Measurements from ENCODE around the gene TMSB10.

DNA sequence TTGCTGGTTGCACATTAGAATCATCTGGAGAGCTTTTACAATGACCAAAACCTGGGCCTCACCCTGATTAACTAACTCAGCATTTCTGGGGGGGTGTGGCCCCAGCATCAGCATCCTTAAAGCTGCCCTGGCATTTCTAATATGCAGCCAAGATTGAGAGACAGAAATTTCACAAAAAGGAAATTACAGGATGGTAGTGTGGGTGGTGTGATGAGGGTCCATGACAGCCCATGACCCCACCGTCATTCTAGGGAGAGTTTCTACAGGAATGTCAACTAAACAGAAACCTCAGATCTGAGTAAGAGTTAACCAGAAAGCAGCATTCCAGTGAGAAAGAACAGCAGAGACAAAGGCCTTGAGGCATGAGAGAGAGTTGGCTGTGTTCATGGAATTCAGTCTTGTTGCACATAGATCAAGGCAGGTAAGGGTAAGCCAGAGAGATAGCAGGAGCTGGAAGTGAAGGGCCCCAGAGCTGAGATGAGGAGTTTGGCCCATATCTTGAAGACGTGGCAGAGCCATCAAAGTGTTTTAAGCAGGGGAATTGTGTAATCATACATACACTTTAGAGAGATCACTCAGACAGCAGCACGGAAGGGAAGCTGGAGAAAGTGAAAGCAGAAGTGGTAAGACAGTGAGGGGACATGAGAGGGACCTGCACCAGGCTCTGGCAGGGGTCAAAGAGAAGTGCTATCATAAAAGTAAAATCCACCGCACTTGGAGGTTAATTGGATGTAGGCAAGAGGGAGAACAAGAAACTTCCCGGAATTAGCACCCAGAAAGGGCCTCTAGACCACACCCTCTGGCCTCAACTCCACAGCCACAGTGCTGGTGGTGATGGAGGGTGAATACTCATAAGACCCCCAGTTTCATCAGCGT, 16.8 kb upstream of the TMSB10 start:
- TF ChIP-seq CTCF (conservative IDR thresholded peaks at IDR 0.05; ENCODE audit: low read depth in 2 of 2) (no peak), POLR2AphosphoS5 (IDR thresholded peaks at IDR 0.05; ENCODE audit: low read depth) (no peak), CREB1 (CRISPR knock-in tag; IDR thresholded peaks at IDR 0.05; ENCODE audit: low read depth) (no peak), EZH2 (IDR thresholded peaks at IDR 0.05; ENCODE audit: low read depth, unreplicated experiment) (no peak)
- TF ChIP-seq, protein P1, sequence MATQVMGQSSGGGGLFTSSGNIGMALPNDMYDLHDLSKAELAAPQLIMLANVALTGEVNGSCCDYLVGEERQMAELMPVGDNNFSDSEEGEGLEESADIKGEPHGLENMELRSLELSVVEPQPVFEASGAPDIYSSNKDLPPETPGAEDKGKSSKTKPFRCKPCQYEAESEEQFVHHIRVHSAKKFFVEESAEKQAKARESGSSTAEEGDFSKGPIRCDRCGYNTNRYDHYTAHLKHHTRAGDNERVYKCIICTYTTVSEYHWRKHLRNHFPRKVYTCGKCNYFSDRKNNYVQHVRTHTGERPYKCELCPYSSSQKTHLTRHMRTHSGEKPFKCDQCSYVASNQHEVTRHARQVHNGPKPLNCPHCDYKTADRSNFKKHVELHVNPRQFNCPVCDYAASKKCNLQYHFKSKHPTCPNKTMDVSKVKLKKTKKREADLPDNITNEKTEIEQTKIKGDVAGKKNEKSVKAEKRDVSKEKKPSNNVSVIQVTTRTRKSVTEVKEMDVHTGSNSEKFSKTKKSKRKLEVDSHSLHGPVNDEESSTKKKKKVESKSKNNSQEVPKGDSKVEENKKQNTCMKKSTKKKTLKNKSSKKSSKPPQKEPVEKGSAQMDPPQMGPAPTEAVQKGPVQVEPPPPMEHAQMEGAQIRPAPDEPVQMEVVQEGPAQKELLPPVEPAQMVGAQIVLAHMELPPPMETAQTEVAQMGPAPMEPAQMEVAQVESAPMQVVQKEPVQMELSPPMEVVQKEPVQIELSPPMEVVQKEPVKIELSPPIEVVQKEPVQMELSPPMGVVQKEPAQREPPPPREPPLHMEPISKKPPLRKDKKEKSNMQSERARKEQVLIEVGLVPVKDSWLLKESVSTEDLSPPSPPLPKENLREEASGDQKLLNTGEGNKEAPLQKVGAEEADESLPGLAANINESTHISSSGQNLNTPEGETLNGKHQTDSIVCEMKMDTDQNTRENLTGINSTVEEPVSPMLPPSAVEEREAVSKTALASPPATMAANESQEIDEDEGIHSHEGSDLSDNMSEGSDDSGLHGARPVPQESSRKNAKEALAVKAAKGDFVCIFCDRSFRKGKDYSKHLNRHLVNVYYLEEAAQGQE (IDR thresholded peaks at IDR 0.05; ENCODE audit: unreplicated experiment) = no peak

Data from GM23338 (cell line).